ENCODE measurements around the gene FOXS1.
A peak's percentile ranks its signal among the peaks of the same experiment; 100 is the strongest.

Gene FOXS1

DNA sequence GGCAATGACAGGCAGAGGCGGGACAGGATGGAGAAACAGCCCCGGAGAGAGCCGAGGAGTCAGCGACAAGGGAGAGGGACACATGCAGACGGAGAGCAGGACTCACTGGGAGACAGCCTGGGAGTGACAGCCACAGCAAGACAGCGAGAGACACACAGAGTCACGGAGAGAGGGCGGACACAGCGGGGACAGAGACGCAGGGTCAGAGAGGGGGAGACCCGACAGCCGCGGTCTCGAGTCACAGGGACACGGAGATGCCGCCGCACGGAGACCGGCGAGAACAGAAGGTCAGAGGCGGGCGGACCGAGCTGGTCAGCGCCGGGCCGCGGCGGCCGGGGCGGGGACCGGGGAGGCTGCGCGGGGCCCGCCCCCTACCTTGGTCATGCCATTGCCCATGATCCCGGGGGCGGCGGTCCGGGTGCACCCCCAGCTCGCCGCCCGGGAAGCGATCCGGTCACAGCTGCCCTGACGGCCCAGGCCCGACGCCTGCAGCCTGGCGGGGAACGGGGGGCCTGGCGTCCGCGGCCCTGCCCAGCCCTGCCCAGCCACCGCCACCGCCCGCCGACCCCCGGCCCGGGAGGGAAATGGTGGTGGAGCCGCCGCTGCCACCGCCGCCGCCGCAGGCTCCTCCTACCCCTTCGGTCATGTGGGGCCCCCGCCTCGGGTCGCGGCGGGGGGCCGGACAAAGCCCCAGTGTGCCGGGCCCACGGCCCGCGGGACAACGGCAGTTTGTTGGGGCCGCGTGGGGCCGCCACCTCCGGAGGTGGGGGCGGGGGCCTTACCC, 24.7 kb upstream of the FOXS1 start, which contains the start of the genes DUSP15 and TTLL9:
DUSP15 (minus strand) TSS at position 586 of the 784 bp plus-strand sequence; CDS start at position 396, 190 bp downstream.
TTLL9 (plus strand) TSS at position 693 of the 784 bp plus-strand sequence. CDS start 493 bp downstream, outside the sequence.
- peak within 1 kb of the TSS; percentile 78 for H3K4me3 ChIP-seq (ENCODE audit: low read length)
- DNase-seq (ENCODE audit: low read depth) = peak; percentile 39
- H3K9me3 ChIP-seq (ENCODE audit: control insufficient read depth, low read length) = no peaks in the 10 kb centered on the region
- H3K9ac ChIP-seq (ENCODE audit: low read length) = peak within 1 kb of the TSS; percentile 64
- no peaks in the 10 kb centered on the region for H3K36me3 ChIP-seq (ENCODE audit: control insufficient read depth, insufficient read depth, low read length, severe bottlenecking)
- H3K27me3 ChIP-seq (replicated peaks; ENCODE audit: control insufficient read depth, insufficient read depth, low read length) = peaks cover 45% of the 10 kb centered on the region
- H3K4me1 ChIP-seq (ENCODE audit: control insufficient read depth, insufficient read depth, low read length) = no peaks in the 10 kb centered on the region

- Histone ChIP-seq H3K9me3 (ENCODE audit: control insufficient read depth, low read length) (no peaks in the 10 kb centered on the region), H3K9ac (ENCODE audit: low read length) (peak overlapping the region; percentile 64), H3K36me3 (ENCODE audit: control insufficient read depth, insufficient read depth, low read length, severe bottlenecking) (no peaks in the 10 kb centered on the region), H3K27me3 (replicated peaks; ENCODE audit: control insufficient read depth, insufficient read depth, low read length) (peaks cover 45% of the 10 kb centered on the region), H3K4me3 (ENCODE audit: low read length) (peak overlapping the region; percentile 78), H3K4me1 (ENCODE audit: control insufficient read depth, insufficient read depth, low read length) (no peaks in the 10 kb centered on the region)
- DNase-seq (ENCODE audit: low read depth) = no peak
Observed at GRCh38 chr20:31869673-31869941, 24.2 kb upstream of the FOXS1 start.

DNA sequence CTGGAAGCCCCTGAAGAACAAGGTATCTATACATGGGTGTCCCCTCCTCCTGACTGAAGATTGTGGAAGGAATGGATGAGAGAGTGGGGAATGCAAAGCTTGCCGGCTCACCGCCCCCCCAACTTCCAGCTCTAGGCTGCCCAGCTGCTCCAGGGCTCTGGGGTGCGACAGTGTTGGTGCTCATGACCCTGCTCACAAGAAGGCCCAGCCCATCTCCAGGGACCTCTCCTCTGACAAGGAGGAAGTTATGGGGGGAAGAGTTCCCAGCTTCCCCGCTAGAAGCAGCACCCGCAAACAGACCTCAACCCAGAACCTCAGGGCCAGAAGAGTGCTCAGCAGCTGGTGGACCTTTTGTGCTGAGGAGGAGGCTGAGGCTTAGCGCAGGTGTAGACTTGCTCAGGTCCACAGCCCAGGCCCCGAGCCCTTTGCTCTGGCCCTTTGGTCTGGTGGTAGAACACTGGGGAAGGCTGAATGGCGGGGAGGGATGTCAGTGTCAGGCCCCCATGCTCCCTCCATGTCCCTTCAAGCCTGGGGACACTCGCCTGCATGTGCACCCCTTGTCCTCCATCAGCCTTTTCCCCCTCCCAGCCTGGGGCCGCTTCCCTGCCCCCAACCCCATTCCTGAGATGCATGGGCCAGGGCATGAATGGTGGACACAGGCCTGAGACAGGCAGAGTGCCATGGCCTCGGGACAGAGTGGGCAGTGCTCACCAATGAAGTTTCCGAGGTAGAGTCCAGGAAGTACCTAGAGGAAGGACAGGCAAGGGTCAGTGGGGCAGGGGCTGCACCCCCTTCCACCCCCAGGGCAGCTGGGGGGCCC, 23.7 kb upstream of the FOXS1 start:
- no peaks in the 10 kb centered on the region for H3K4me1 ChIP-seq (ENCODE audit: control insufficient read depth, insufficient read depth, low read length)
- H3K36me3 ChIP-seq (ENCODE audit: control insufficient read depth, insufficient read depth, low read length, severe bottlenecking) = no peaks in the 10 kb centered on the region
- H3K27me3 ChIP-seq (replicated peaks; ENCODE audit: control insufficient read depth, insufficient read depth, low read length) = peaks cover 50% of the 10 kb centered on the region
- no peak for DNase-seq (ENCODE audit: low read depth)
- no peak overlapping the region for H3K9ac ChIP-seq (ENCODE audit: low read length)
- H3K9me3 ChIP-seq (ENCODE audit: control insufficient read depth, low read length) = no peaks in the 10 kb centered on the region
- no peak overlapping the region for H3K4me3 ChIP-seq (ENCODE audit: low read length)

DNA sequence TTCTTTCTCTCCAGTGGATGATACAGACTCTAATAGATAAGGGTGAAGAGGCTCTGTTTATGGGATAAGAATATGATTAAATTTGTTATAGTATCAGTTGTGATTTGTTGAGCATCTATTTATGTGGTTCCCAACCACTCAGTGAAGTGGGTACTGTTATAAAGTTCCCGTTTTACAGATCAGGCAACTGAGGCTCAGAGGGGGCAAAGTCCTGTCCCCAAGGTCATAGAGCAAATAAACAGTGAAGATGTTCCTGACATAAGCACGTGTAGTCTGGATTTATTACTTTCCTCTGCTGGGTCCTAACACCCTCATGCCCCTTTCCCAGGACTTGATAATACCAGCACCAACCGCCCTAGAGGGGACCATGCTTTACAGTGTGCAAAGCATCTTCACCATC, 20.8 kb upstream of the FOXS1 start:
- no peaks in the 10 kb centered on the region for H3K36me3 ChIP-seq (ENCODE audit: control insufficient read depth, insufficient read depth, low read length, severe bottlenecking)
- no peak overlapping the region for H3K9ac ChIP-seq (ENCODE audit: low read length)
- no peak overlapping the region for H3K4me3 ChIP-seq (ENCODE audit: low read length)
- peaks cover 51% of the 10 kb centered on the region for H3K27me3 ChIP-seq (replicated peaks; ENCODE audit: control insufficient read depth, insufficient read depth, low read length)
- H3K4me1 ChIP-seq (ENCODE audit: control insufficient read depth, insufficient read depth, low read length) = peaks cover 1% of the 10 kb centered on the region
- no peak for DNase-seq (ENCODE audit: low read depth)
- H3K9me3 ChIP-seq (ENCODE audit: control insufficient read depth, low read length) = no peaks in the 10 kb centered on the region

DNA sequence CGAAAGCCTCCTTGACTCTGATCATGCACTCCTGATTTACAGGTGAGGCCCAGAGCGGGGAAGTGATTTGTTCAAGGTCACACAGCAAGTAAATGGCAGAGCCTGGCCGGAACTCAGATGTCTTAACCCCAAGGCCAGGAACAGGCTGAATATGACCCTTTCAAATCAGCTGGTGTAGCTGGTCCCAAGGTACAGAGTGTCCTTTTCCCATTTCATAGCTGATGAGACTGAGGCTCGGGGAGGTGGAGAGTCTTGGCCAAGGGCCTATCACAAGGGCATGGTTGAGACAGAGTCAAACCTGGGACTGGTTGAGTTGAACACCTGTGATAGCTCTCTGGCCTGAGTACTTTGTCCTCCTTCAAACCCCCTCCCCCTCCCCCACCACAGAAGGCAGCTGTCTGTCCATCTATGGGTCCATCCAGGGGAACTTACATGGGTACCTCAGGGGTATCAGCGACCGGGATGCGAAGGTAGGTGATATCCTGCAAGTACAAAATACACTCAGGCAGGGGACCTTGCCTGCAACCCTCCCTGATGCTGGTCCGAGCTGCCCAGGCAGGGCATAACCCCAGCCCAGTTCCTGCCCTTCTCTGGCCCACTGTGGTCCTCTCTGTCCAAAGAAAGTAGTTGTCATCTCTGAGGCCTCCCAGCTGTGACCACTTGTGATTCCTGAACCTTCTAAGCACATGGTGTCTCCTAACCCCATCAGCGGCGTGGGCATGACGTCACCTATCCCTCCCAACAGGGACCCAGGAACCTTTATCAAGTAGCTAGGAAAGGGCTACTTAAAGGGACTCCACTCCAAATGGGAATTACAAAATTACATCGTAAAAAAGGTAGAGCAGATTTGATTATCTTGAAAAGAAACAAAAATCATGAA, 19.4 kb upstream of the FOXS1 start:
- Histone ChIP-seq H3K4me1 (ENCODE audit: control insufficient read depth, insufficient read depth, low read length) (peaks cover 3% of the 10 kb centered on the region), H3K9me3 (ENCODE audit: control insufficient read depth, low read length) (no peaks in the 10 kb centered on the region)

DNA sequence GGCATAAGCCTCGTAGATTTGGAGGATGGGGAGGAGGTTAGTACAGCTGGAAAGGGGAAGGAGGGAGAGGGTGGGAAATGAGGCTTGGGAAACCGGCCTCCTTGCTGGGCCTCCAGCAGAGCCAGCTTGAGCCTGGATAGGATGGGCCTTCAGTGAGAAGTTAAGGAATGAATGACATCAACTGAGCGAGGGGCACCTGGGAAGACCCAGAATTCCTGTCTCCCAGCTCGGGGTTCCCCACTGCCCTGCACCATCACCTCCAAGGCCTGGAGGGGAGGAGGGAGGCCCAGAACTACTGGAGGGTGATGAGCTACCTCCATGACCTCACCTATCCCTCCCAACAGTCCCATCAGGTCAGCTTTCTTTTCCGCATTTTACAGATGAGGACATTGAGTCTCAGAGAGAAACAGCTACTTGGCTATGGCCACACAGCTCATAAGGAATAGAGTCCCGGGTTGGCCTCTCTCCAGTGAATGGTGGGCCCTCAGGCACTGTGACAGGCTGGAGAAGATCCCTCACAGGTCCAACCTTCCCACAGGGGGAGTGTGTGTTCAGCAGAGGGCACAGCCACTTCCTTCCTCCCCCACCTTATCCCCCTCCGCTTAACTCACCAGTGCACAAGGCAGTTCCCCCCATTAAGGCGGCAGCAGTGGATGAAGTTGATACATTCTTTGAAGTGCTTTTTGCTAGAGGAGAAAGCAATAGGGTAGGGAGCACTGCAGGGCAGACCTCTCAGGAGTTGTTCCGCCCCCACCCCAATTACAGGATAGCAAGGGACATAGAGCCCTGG, 18.1 kb upstream of the FOXS1 start:
- DNase-seq (ENCODE audit: low read depth) = no peak
- peaks cover 52% of the 10 kb centered on the region for H3K27me3 ChIP-seq (replicated peaks; ENCODE audit: control insufficient read depth, insufficient read depth, low read length)
- H3K36me3 ChIP-seq (ENCODE audit: control insufficient read depth, insufficient read depth, low read length, severe bottlenecking) = no peaks in the 10 kb centered on the region
- H3K4me3 ChIP-seq (ENCODE audit: low read length) = no peak overlapping the region
- no peak overlapping the region for H3K9ac ChIP-seq (ENCODE audit: low read length)
- peaks cover 3% of the 10 kb centered on the region for H3K4me1 ChIP-seq (ENCODE audit: control insufficient read depth, insufficient read depth, low read length)
- H3K9me3 ChIP-seq (ENCODE audit: control insufficient read depth, low read length) = no peaks in the 10 kb centered on the region

More for the DNA sequence above, 19.4 kb upstream of the FOXS1 start:
- no peaks in the 10 kb centered on the region for H3K36me3 ChIP-seq (ENCODE audit: control insufficient read depth, insufficient read depth, low read length, severe bottlenecking)
- peaks cover 54% of the 10 kb centered on the region for H3K27me3 ChIP-seq (replicated peaks; ENCODE audit: control insufficient read depth, insufficient read depth, low read length)
- H3K4me3 ChIP-seq (ENCODE audit: low read length) = no peak overlapping the region
- DNase-seq (ENCODE audit: low read depth) = no peak
- H3K9ac ChIP-seq (ENCODE audit: low read length) = no peak overlapping the region

- H3K4me3 ChIP-seq (ENCODE audit: low read length) = no peak overlapping the region
- DNase-seq (ENCODE audit: low read depth) = no peak
- peaks cover 3% of the 10 kb centered on the region for H3K4me1 ChIP-seq (ENCODE audit: control insufficient read depth, insufficient read depth, low read length)
- no peaks in the 10 kb centered on the region for H3K9me3 ChIP-seq (ENCODE audit: control insufficient read depth, low read length)
- H3K27me3 ChIP-seq (replicated peaks; ENCODE audit: control insufficient read depth, insufficient read depth, low read length) = peaks cover 62% of the 10 kb centered on the region
- H3K36me3 ChIP-seq (ENCODE audit: control insufficient read depth, insufficient read depth, low read length, severe bottlenecking) = no peaks in the 10 kb centered on the region
- no peak overlapping the region for H3K9ac ChIP-seq (ENCODE audit: low read length)
Observed at GRCh38 chr20:31862506-31862905, 17.1 kb upstream of the FOXS1 start.

DNA sequence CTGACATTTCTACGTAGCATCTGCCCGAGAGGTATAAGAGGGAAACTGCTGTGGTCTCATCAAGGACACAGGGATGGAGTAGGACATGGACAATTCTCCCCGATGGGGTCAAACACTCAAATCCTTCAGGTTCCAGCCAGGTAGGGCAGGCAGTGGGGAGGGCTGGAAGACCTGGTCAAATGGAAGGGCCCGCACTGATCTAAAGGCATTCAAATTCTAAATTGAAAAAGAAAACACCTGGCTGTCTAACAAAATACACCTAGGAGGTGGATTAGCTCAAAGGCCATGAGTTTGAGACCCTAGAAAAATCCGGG, 16.7 kb upstream of the FOXS1 start:
- no peaks in the 10 kb centered on the region for H3K9me3 ChIP-seq (ENCODE audit: control insufficient read depth, low read length)
- H3K4me3 ChIP-seq (ENCODE audit: low read length) = no peak overlapping the region
- no peaks in the 10 kb centered on the region for H3K36me3 ChIP-seq (ENCODE audit: control insufficient read depth, insufficient read depth, low read length, severe bottlenecking)
- no peak overlapping the region for H3K9ac ChIP-seq (ENCODE audit: low read length)
- H3K27me3 ChIP-seq (replicated peaks; ENCODE audit: control insufficient read depth, insufficient read depth, low read length) = peaks cover 66% of the 10 kb centered on the region
- peaks cover 3% of the 10 kb centered on the region for H3K4me1 ChIP-seq (ENCODE audit: control insufficient read depth, insufficient read depth, low read length)
- no peak for DNase-seq (ENCODE audit: low read depth)

GRCh38 chr20:31861385-31862156, 16.2 kb upstream of the FOXS1 start:
- H3K4me1 ChIP-seq (ENCODE audit: control insufficient read depth, insufficient read depth, low read length) = peaks cover 3% of the 10 kb centered on the region
- H3K9me3 ChIP-seq (ENCODE audit: control insufficient read depth, low read length) = no peaks in the 10 kb centered on the region
- DNase-seq (ENCODE audit: low read depth) = peak; percentile 64
- no peak overlapping the region for H3K9ac ChIP-seq (ENCODE audit: low read length)
- H3K36me3 ChIP-seq (ENCODE audit: control insufficient read depth, insufficient read depth, low read length, severe bottlenecking) = no peaks in the 10 kb centered on the region
- H3K27me3 ChIP-seq (replicated peaks; ENCODE audit: control insufficient read depth, insufficient read depth, low read length) = peaks cover 71% of the 10 kb centered on the region
- peak overlapping the region; percentile 56 for H3K4me3 ChIP-seq (ENCODE audit: low read length)

DNA sequence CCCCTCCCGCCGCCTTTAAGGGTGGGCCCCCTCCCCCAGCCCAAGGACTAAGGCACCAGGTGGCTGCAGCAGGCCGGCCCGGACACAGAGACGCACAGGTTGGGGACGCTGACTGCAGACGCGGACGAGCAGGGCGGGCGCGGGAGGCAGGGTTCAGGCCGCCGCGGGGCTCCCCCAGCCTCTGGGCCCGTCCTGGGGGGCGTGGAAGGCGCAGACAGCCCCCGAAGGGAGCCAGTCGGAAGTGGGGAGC, 15.7 kb upstream of the FOXS1 start:
- no peak overlapping the region for H3K9ac ChIP-seq (ENCODE audit: low read length)
- no peaks in the 10 kb centered on the region for H3K9me3 ChIP-seq (ENCODE audit: control insufficient read depth, low read length)
- H3K36me3 ChIP-seq (ENCODE audit: control insufficient read depth, insufficient read depth, low read length, severe bottlenecking) = no peaks in the 10 kb centered on the region
- no peak for DNase-seq (ENCODE audit: low read depth)
- peak overlapping the region; percentile 56 for H3K4me3 ChIP-seq (ENCODE audit: low read length)
- H3K27me3 ChIP-seq (replicated peaks; ENCODE audit: control insufficient read depth, insufficient read depth, low read length) = peaks cover 71% of the 10 kb centered on the region
- peaks cover 3% of the 10 kb centered on the region for H3K4me1 ChIP-seq (ENCODE audit: control insufficient read depth, insufficient read depth, low read length)
